K562 (cell line): Measurements from ENCODE around the gene RANBP3. TPM values are rescaled to one million over a fixed set of nuclear protein-coding genes. Genes with fewer than 3 reads are reported as not detected.

ENCODE experiments used
- DMBX1 ChIP-seq: fragments of 250-450 bp; sonication (Bioruptor Pico); IDR thresholded peaks from 2 replicates; pipeline ENCODE4 v1.8.0; 2022; ENCODE audit warnings: inconsistent platforms, mild to moderate bottlenecking, moderate library complexity, borderline replicate concordance
- DPF2 ChIP-seq: fragments of 450-650 bp; IDR thresholded peaks from 2 replicates; pipeline ENCODE4 v1.6.1; 2016
- FOXA3 ChIP-seq, 2 experiments: fragments of 450-650 bp in 1 of 2; sonication (generic) in 1 of 2; formaldehyde crosslinking; IDR thresholded peaks in 1 of 2; conservative IDR thresholded peaks in 1 of 2; 2 replicates each; pipeline versions ENCODE4 v1.4.0 to v1.8.0; 2020 to 2022; ENCODE audit warnings: mild to moderate bottlenecking in 2 of 2, missing genetic modification reagents in 1 of 2
- FOXM1 ChIP-seq, 2 experiments: fragments of 450-650 bp in 1 of 2; sonication (generic) in 1 of 2; formaldehyde crosslinking in 1 of 2; IDR thresholded peaks; 2 replicates each; pipeline versions ENCODE4 v1.6.1 to v1.9.0; 2017 to 2022; ENCODE audit warnings: low read depth in 2 of 2, mild to moderate bottlenecking in 2 of 2, missing genetic modification reagents in 1 of 2, moderate library complexity in 1 of 2
- IFI16 ChIP-seq: fragments of 250-450 bp; sonication (Bioruptor Pico); IDR thresholded peaks from 2 replicates; pipeline ENCODE4 v2.1.2; 2022; ENCODE audit warnings: mild to moderate bottlenecking, inconsistent platforms
- LCOR ChIP-seq: sonication (generic); formaldehyde crosslinking; IDR thresholded peaks from 2 replicates; pipeline ENCODE4 v1.8.0; 2022; ENCODE audit warnings: mild to moderate bottlenecking, missing genetic modification reagents
- MAZ ChIP-seq, 2 experiments: fragments of 450-650 bp in 1 of 2; sonication (generic) in 1 of 2; formaldehyde crosslinking; IDR thresholded peaks in 1 of 2; conservative IDR thresholded peaks in 1 of 2; 2 replicates each; pipeline versions ENCODE4 v1.4.0 to v1.5.0; 2020; ENCODE audit warnings: mild to moderate bottlenecking in 1 of 2, missing genetic modification reagents in 1 of 2
- MYC ChIP-seq, 2 experiments: fragments of 250-450 bp in 1 of 2; sonication (Bioruptor Pico) in 1 of 2; IDR thresholded peaks; 2 replicates each; pipeline versions ENCODE4 v1.5.1 to v1.6.1; 2012 to 2021; ENCODE audit warnings: low read depth in 2 of 2, borderline replicate concordance in 1 of 2, improper control_type of control experiment in 1 of 2, low read length in 1 of 2, mild to moderate bottlenecking in 1 of 2, moderate library complexity in 1 of 2
- NFRKB ChIP-seq: fragments of 450-650 bp; IDR thresholded peaks from 2 replicates; pipeline ENCODE4 v1.6.1; 2016; ENCODE audit warnings: low read depth
- NR2C1 ChIP-seq, 2 experiments: fragments of 450-650 bp; IDR thresholded peaks; 2 replicates each; pipeline ENCODE4 v1.6.1; 2017; ENCODE audit warnings: mild to moderate bottlenecking in 2 of 2, antibody characterized with exemption in 1 of 2, inconsistent platforms in 1 of 2, missing compliant biosample characterization in 1 of 2, missing genetic modification characterization in 1 of 2
- TEAD4 ChIP-seq, 2 experiments: sonication (generic) in 1 of 2; formaldehyde crosslinking in 1 of 2; IDR thresholded peaks; 2 replicates each; pipeline versions ENCODE4 v1.6.1 to v1.8.0; 2012 to 2022; ENCODE audit warnings: borderline replicate concordance in 1 of 2, inconsistent platforms in 1 of 2, low read length in 1 of 2, mild to moderate bottlenecking in 1 of 2, missing genetic modification reagents in 1 of 2
- VEZF1 ChIP-seq: fragments of 200-800 bp; sonication (Bioruptor generic); IDR thresholded peaks from 2 replicates; pipeline ENCODE4 v1.6.1; 2017; ENCODE audit warnings: missing genetic modification characterization, missing compliant biosample characterization
- YY1 ChIP-seq, 3 experiments: IDR thresholded peaks; 2 replicates each; pipeline ENCODE4 v1.6.1; 2011; ENCODE audit warnings: low read length in 2 of 3, mild to moderate bottlenecking in 2 of 3, moderate library complexity in 2 of 3, borderline replicate concordance in 1 of 3, control low read depth in 1 of 3, low read depth in 1 of 3; ENCODE audit not compliant: insufficient read depth in 3 of 3, insufficient replicate concordance in 2 of 3, control insufficient read depth in 1 of 3, insufficient read length in 1 of 3; ENCODE audit errors: extremely low read depth in 1 of 3
- ZNF589 ChIP-seq: fragments of 200-800 bp; sonication (Bioruptor generic); IDR thresholded peaks from 2 replicates; pipeline ENCODE4 v1.6.1; 2016; ENCODE audit warnings: low read depth, missing genetic modification characterization, missing compliant biosample characterization
- ZNF592 ChIP-seq: fragments of 450-650 bp; IDR thresholded peaks from 2 replicates; pipeline ENCODE4 v1.6.1; 2017; ENCODE audit warnings: antibody characterized with exemption, mild to moderate bottlenecking
- polyA plus RNA-seq, 8 experiments: library from polyadenylated mRNA; depleted of rRNA in 4 of 8; stranded (reverse) in 5 of 8; unstranded in 3 of 8; fragments of >200 nt; fragmentation: Nextera tagmentation in 2 of 8; fragmentation: Illumina TruSeq in 1 of 8; extraction: Ambion mirVana in 2 of 8; extraction: Trizol in 1 of 8; gene quantifications; 2 replicates each; pipeline versions ENCODE4 v1.2.1 to v1.2.3, GENCODE V29; 2011 to 2014; ENCODE audit warnings: inconsistent platforms in 1 of 8, missing spikeins in 1 of 8
- total RNA-seq, 7 experiments: library from RNA; depleted of rRNA in 6 of 7; stranded (reverse); fragments of >200 nt in 6 of 7; fragmentation: Illumina TruSeq in 2 of 7; extraction: Trizol in 2 of 7; gene quantifications; 2 replicates each; pipeline versions ENCODE4 v1.2.1 to v1.2.3, GENCODE V29; 2011 to 2021; ENCODE audit warnings: low replicate concordance in 1 of 7
- TF ChIP-seq, protein P1 (sequence below): fragments of 250-450 bp; sonication (Bioruptor Pico); IDR thresholded peaks from 2 replicates; pipeline ENCODE4 v1.8.0; 2021; ENCODE audit warnings: moderate library complexity, mild to moderate bottlenecking, inconsistent platforms

Gene RANBP3
- total and polyA plus RNA-seq, 9 of the 15 experiments (the other 6 are each of a cell fraction or from before 2014, with no cell fraction given), result 0.90 to 95.1 (median 63.2) TPM

DNA sequence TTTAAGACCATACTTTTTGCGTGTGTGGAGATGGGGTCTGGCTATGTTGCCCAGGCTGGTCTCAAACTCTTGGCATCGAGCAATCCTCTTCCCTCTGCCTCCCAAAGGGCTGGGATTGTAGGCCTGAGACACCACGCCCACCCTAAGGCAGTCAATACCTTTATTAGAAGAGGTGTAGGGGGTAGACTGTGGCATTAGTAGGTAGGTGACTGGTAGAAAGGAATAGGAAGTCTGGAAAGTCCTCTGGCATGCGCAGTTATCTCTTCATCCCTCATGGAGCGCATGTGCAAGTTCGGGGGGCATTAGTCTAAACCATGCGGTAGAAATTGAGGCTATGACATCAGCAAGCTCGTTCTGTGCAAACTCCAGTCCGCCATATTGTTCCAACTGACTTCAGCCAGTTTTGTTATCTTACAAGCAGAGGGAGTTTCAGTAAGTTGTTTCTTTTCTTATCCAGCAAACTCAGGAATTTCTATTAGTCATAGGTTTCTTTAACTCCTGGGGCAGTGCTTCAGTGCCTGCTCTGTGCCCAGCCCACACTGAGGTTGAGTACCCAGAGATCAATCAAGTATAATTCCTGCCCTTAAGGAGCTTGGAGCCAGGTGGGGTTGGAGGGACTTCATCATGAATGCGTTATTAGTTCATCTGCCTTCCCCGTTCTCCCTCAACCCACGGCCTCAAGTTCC, 7.3 kb upstream of the RANBP3 start (continued):
- TF ChIP-seq MYC (IDR thresholded peaks at IDR 0.05; ENCODE audit: low read depth, low read length), result peak; percentile 69; the same call in 1 of the 2 replicates
- TF ChIP-seq MYC (CRISPR knock-in tag; IDR thresholded peaks at IDR 0.05; ENCODE audit: borderline replicate concordance, low read depth), result no peak
- TF ChIP-seq DPF2, result peak; percentile 85
- peak; percentile 78 for TF ChIP-seq DMBX1 (CRISPR knock-in tag)
- peak; percentile 94 for TF ChIP-seq ZNF592
- no peak for TF ChIP-seq IFI16 (CRISPR knock-in tag)
- peak; percentile 46 for TF ChIP-seq VEZF1 (CRISPR knock-in tag)
- peak; percentile 55; the same call in 1 of the 2 replicates for TF ChIP-seq FOXM1 (IDR thresholded peaks at IDR 0.05; ENCODE audit: low read depth)
- TF ChIP-seq FOXM1 (CRISPR knock-in tag; IDR thresholded peaks at IDR 0.05; ENCODE audit: low read depth), result no peak
- TF ChIP-seq YY1 (IDR thresholded peaks at IDR 0.05; ENCODE audit: borderline replicate concordance in 1 of 3, control insufficient read depth in 1 of 3, extremely low read depth in 1 of 3, insufficient read depth in 3 of 3, insufficient read length in 1 of 3, insufficient replicate concordance in 2 of 3, low read depth in 1 of 3, low read length in 2 of 3), result peak in 2 of 3 experiments; percentile 57 to 90
- 0 out of 4 replicates have a peak, but pooled peaks of 1 of the 2 experiments have one; percentile 34 for TF ChIP-seq MAZ (CRISPR knock-in tag; conservative IDR thresholded peaks at IDR 0.05 in 1 of 2, IDR thresholded peaks at IDR 0.05 in 1 of 2)
- TF ChIP-seq TEAD4 (IDR thresholded peaks at IDR 0.05; ENCODE audit: low read length), result peak; percentile 84
- no peak for TF ChIP-seq TEAD4 (CRISPR knock-in tag; IDR thresholded peaks at IDR 0.05; ENCODE audit: borderline replicate concordance)
- TF ChIP-seq, protein P1, sequence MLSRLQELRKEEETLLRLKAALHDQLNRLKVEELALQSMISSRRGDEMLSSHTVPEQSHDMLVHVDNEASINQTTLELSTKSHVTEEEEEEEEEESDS (CRISPR knock-in tag), result no peak
- no peak for TF ChIP-seq NR2C1 (IDR thresholded peaks at IDR 0.05)
- peak; percentile 41; the same call in 1 of the 2 replicates for TF ChIP-seq NR2C1 (tag; IDR thresholded peaks at IDR 0.05)
- peak; percentile 75 for TF ChIP-seq NFRKB
- TF ChIP-seq ZNF589 (CRISPR knock-in tag), result peak; percentile 89
- 0 out of 4 replicates have a peak, but pooled peaks of 1 of the 2 experiments have one; percentile 7 for TF ChIP-seq FOXA3 (CRISPR knock-in tag; conservative IDR thresholded peaks at IDR 0.05 in 1 of 2, IDR thresholded peaks at IDR 0.05 in 1 of 2)
- TF ChIP-seq LCOR (CRISPR knock-in tag), result 0 out of 2 replicates have a peak, but pooled peaks have one; percentile 50
